ENCODE results near the gene SULT1A2. TPM values are rescaled to one million over a fixed set of nuclear protein-coding genes. Genes with fewer than 3 reads are reported as not detected.

SULT1A2 gene
- total and polyA plus RNA-seq, 2 of the 13 experiments (the other 11 are each of a cell fraction or from before 2014, with no cell fraction given): 33.0 to 34.2 TPM

DNA sequence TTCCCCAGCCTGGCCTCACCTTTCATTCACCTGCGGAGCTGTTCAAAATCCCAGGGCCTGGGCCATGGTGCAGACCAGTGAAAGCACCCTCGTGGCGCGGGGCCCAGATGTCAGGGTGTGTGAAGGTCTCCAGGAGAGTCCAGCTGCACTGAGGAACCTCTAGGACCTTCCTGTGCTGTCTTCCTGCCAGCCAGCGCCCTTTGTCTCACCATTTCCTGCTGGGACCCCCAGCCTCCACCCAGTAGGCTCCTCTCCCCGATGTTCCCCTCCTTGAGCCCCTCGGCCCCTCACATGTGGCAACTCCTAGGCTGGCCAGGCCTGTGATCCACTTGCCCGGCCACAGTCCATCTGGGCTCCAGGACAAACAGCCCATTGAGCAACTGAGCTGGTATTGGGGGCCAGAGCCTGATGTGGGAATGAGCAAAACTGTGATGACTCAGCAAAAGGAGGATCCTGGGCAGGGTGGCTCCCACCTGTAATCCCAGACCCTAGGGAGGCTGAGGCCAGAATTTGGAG lies 677 bp downstream of the SULT1A2 start (continued):
- no peak for TF ChIP-seq FOXJ3 (CRISPR knock-in tag; IDR thresholded peaks at IDR 0.05; ENCODE audit: borderline replicate concordance)
- no peak for TF ChIP-seq HNRNPLL (IDR thresholded peaks at IDR 0.05; ENCODE audit: low read depth, low read length, poor library complexity, severe bottlenecking)
- TF ChIP-seq CENPBD1 (CRISPR knock-in tag; IDR thresholded peaks at IDR 0.05; ENCODE audit: borderline replicate concordance, low read depth): no peak
- TF ChIP-seq CC2D1A (CRISPR knock-in tag; IDR thresholded peaks at IDR 0.05): no peak
- peak; percentile 47; the same call in 1 of the 2 replicates for TF ChIP-seq SPEN (CRISPR knock-in tag; IDR thresholded peaks at IDR 0.05; ENCODE audit: low read depth)
- TF ChIP-seq ZEB1 (IDR thresholded peaks at IDR 0.05; ENCODE audit: insufficient replicate concordance, low read depth): peak; percentile 25
- TF ChIP-seq ZNF251 (CRISPR knock-in tag; IDR thresholded peaks at IDR 0.05): no peak
- TF ChIP-seq ZNF326 (CRISPR knock-in tag; IDR thresholded peaks at IDR 0.05; ENCODE audit: borderline replicate concordance): no peak
- TF ChIP-seq ZNF296 (CRISPR knock-in tag; conservative IDR thresholded peaks at IDR 0.05): no peak
- TF ChIP-seq IRX3 (CRISPR knock-in tag; IDR thresholded peaks at IDR 0.05; ENCODE audit: borderline replicate concordance, low read depth): no peak
- no peak for TF ChIP-seq CCAR2 (optimal IDR thresholded peaks at IDR 0.05; ENCODE audit: low read depth, low read length)
- TF ChIP-seq ZNF546 (CRISPR knock-in tag; conservative IDR thresholded peaks at IDR 0.05): no peak
- no peak for TF ChIP-seq KMT2A (CRISPR knock-in tag; IDR thresholded peaks at IDR 0.05)
- no peak for TF ChIP-seq SNAI1 (CRISPR knock-in tag; IDR thresholded peaks at IDR 0.05; ENCODE audit: borderline replicate concordance)
- TF ChIP-seq ZNF7 (CRISPR knock-in tag; IDR thresholded peaks at IDR 0.05): no peak
- TF ChIP-seq IKZF4 (CRISPR knock-in tag; IDR thresholded peaks at IDR 0.05; ENCODE audit: borderline replicate concordance, low read depth, not compliant biosample characterization): no peak
- TF ChIP-seq, protein P1, sequence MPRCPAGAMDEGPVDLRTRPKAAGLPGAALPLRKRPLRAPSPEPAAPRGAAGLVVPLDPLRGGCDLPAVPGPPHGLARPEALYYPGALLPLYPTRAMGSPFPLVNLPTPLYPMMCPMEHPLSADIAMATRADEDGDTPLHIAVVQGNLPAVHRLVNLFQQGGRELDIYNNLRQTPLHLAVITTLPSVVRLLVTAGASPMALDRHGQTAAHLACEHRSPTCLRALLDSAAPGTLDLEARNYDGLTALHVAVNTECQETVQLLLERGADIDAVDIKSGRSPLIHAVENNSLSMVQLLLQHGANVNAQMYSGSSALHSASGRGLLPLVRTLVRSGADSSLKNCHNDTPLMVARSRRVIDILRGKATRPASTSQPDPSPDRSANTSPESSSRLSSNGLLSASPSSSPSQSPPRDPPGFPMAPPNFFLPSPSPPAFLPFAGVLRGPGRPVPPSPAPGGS (CRISPR knock-in tag; IDR thresholded peaks at IDR 0.05): no peak
- no peak for TF ChIP-seq ZBTB49 (CRISPR knock-in tag; IDR thresholded peaks at IDR 0.05; ENCODE audit: borderline replicate concordance)
- no peak for TF ChIP-seq ZNF180 (CRISPR knock-in tag; IDR thresholded peaks at IDR 0.05; ENCODE audit: borderline replicate concordance, low read depth)
- no peak for TF ChIP-seq ZFP62 (CRISPR knock-in tag; IDR thresholded peaks at IDR 0.05)
- no peak for TF ChIP-seq ZNF75D (CRISPR knock-in tag; IDR thresholded peaks at IDR 0.05; ENCODE audit: borderline replicate concordance)
- TF ChIP-seq HMG20B (CRISPR knock-in tag; conservative IDR thresholded peaks at IDR 0.05): no peak
- TF ChIP-seq MIER2 (CRISPR knock-in tag; IDR thresholded peaks at IDR 0.05): no peak
- TF ChIP-seq ATF7 (IDR thresholded peaks at IDR 0.05): no peak
- TF ChIP-seq ATF7 (CRISPR knock-in tag; IDR thresholded peaks at IDR 0.05): no peak
